WTC11 (cell line): ENCODE measurements around the gene ARHGAP32. TPM values are rescaled to one million over a fixed set of nuclear protein-coding genes. Genes with fewer than 3 reads are reported as not detected.

Source experiments
- ATAC-seq: fragments of 200-7000 bp; cut with Tn5 transposase; 2 replicates; pipeline ENCODE4 v1.10.0; 2021; ENCODE audit warnings: mild to moderate bottlenecking, moderate library complexity
- CTCF ChIA-PET: fragments of 300-600 bp; sonication (Branson Sonifier 250); formaldehyde crosslinking; loops from one replicate; lab custom pipeline; 2021; ENCODE audit warnings: antibody characterized with exemption; lab: Charles Lee
- POLR2A ChIA-PET: fragments of 350-600 bp; sonication (Branson Sonifier 250); formaldehyde crosslinking; loops from one replicate; lab custom pipeline; 2021; ENCODE audit warnings: antibody characterized with exemption; lab: Charles Lee
- DNase-seq: peaks from one replicate; pipeline ENCODE4 v3.0.0; 2021; ENCODE audit warnings: low spot score
- H3K27ac Mint-ChIP-seq: 2 replicates; pipeline ENCODE4 v1.8.0; 2021; ENCODE audit warnings: mixed read lengths
- H3K27me3 Mint-ChIP-seq: 2 replicates; pipeline ENCODE4 v1.8.0; 2021; ENCODE audit warnings: low read depth, mild to moderate bottlenecking, moderate library complexity, mixed read lengths
- H3K36me3 Mint-ChIP-seq: 2 replicates; pipeline ENCODE4 v1.8.0; 2021; ENCODE audit warnings: mixed read lengths
- H3K4me1 Mint-ChIP-seq: 2 replicates; pipeline ENCODE4 v1.8.0; 2022; ENCODE audit warnings: mixed read lengths
- H3K4me3 Mint-ChIP-seq: 2 replicates; pipeline ENCODE4 v1.8.0; 2021; ENCODE audit warnings: mild to moderate bottlenecking, moderate library complexity, mixed read lengths
- H3K9me3 Mint-ChIP-seq: 2 replicates; pipeline ENCODE4 v1.8.0; 2021; ENCODE audit warnings: mixed read lengths
- CREM ChIP-seq: sonication (generic); formaldehyde crosslinking; IDR thresholded peaks from 2 replicates; pipeline ENCODE4 v1.8.1; 2022; ENCODE audit warnings: mild to moderate bottlenecking, missing genetic modification reagents, moderate library complexity
- FOXP1 ChIP-seq: sonication (generic); formaldehyde crosslinking; IDR thresholded peaks from 2 replicates; pipeline ENCODE4 v1.8.0; 2022; ENCODE audit warnings: missing genetic modification reagents, mild to moderate bottlenecking, moderate library complexity, borderline replicate concordance
- GRHL2 ChIP-seq: fragments of 250-450 bp; sonication (Bioruptor Pico); IDR thresholded peaks from 2 replicates; pipeline ENCODE4 v1.8.0; 2022; ENCODE audit warnings: mild to moderate bottlenecking, moderate library complexity; ENCODE audit not compliant: insufficient replicate concordance, severe bottlenecking
- ZNF138 ChIP-seq: sonication (generic); formaldehyde crosslinking; conservative IDR thresholded peaks from 2 replicates; pipeline ENCODE4 v1.8.1; 2022; ENCODE audit warnings: mild to moderate bottlenecking, moderate library complexity, missing genetic modification reagents
- ZNF219 ChIP-seq: sonication (generic); formaldehyde crosslinking; IDR thresholded peaks from 2 replicates; pipeline ENCODE4 v1.8.0; 2023; ENCODE audit warnings: missing genetic modification reagents, mild to moderate bottlenecking, borderline replicate concordance
- total RNA-seq: library from RNA; stranded (reverse); gene quantifications from 3 replicates; pipeline ENCODE4 v1.2.3, GENCODE V29; 2021
- TF ChIP-seq, protein P1 (sequence below): sonication (generic); formaldehyde crosslinking; conservative IDR thresholded peaks from 2 replicates; pipeline ENCODE4 v1.8.1; 2023; ENCODE audit warnings: mild to moderate bottlenecking, low read depth, missing genetic modification reagents, moderate library complexity
- TF ChIP-seq, protein P2 (sequence below): sonication (generic); formaldehyde crosslinking; IDR thresholded peaks from 2 replicates; pipeline ENCODE4 v1.8.0; 2022; ENCODE audit warnings: missing genetic modification reagents
- TF ChIP-seq, protein P3 (sequence below): sonication (generic); formaldehyde crosslinking; IDR thresholded peaks from 2 replicates; pipeline ENCODE4 v1.8.1; 2022; ENCODE audit warnings: low read depth, mild to moderate bottlenecking, moderate library complexity, missing genetic modification reagents, borderline replicate concordance
- TF ChIP-seq, protein P4 (sequence below): sonication (generic); formaldehyde crosslinking; IDR thresholded peaks from 2 replicates; pipeline ENCODE4 v1.8.0; 2023; ENCODE audit warnings: missing genetic modification reagents, mild to moderate bottlenecking, borderline replicate concordance
- TF ChIP-seq, protein P5 (sequence below): sonication (generic); formaldehyde crosslinking; IDR thresholded peaks from 2 replicates; pipeline ENCODE4 v1.8.1; 2023; ENCODE audit warnings: mild to moderate bottlenecking, moderate library complexity, missing genetic modification reagents

Gene ARHGAP32
- total RNA-seq, 1 experiment from 2014 or later: 25.6 TPM

DNA sequence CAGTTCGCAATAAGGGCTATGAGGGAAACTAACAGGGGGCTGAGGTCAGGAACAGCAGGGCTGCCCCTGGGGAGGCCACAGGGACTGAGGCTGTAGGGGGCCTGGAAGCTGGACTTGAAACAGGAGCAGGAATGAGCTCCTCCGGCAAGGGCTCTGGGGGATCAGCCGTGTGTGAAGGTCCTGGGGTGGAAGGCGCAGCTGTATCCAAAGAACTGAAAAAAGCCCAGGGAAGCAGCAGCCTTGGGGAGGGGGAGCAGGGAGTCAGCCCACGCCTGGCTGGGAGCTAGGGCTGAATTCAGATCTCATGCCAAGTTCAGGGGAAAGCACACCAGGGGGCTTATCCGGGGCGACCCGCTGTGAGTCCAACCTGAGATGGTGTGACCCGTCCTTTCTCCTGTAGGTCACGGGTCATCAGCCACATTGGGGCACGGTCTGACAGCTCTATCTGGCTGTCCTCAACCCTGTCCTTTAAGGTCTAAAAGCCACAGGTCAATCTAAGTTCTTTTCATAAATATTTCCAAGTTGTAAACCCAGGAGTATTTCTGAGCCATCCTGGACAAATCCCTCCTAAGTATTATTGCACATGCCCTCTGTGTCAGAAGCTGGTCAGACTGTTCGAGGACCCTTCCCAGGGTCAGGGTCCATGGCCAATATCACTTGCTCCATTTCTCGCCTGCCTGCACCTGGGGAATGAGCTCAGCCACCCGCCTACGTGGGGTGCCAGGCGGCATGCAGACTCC is 267.4 kb downstream of the ARHGAP32 start (continued):
- TF ChIP-seq, protein P1, sequence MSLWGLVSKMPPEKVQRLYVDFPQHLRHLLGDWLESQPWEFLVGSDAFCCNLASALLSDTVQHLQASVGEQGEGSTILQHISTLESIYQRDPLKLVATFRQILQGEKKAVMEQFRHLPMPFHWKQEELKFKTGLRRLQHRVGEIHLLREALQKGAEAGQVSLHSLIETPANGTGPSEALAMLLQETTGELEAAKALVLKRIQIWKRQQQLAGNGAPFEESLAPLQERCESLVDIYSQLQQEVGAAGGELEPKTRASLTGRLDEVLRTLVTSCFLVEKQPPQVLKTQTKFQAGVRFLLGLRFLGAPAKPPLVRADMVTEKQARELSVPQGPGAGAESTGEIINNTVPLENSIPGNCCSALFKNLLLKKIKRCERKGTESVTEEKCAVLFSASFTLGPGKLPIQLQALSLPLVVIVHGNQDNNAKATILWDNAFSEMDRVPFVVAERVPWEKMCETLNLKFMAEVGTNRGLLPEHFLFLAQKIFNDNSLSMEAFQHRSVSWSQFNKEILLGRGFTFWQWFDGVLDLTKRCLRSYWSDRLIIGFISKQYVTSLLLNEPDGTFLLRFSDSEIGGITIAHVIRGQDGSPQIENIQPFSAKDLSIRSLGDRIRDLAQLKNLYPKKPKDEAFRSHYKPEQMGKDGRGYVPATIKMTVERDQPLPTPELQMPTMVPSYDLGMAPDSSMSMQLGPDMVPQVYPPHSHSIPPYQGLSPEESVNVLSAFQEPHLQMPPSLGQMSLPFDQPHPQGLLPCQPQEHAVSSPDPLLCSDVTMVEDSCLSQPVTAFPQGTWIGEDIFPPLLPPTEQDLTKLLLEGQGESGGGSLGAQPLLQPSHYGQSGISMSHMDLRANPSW (CRISPR knock-in tag): no peak
- no peak for TF ChIP-seq GRHL2 (CRISPR knock-in tag)
- TF ChIP-seq ZNF219 (CRISPR knock-in tag): no peak
- TF ChIP-seq, protein P2, sequence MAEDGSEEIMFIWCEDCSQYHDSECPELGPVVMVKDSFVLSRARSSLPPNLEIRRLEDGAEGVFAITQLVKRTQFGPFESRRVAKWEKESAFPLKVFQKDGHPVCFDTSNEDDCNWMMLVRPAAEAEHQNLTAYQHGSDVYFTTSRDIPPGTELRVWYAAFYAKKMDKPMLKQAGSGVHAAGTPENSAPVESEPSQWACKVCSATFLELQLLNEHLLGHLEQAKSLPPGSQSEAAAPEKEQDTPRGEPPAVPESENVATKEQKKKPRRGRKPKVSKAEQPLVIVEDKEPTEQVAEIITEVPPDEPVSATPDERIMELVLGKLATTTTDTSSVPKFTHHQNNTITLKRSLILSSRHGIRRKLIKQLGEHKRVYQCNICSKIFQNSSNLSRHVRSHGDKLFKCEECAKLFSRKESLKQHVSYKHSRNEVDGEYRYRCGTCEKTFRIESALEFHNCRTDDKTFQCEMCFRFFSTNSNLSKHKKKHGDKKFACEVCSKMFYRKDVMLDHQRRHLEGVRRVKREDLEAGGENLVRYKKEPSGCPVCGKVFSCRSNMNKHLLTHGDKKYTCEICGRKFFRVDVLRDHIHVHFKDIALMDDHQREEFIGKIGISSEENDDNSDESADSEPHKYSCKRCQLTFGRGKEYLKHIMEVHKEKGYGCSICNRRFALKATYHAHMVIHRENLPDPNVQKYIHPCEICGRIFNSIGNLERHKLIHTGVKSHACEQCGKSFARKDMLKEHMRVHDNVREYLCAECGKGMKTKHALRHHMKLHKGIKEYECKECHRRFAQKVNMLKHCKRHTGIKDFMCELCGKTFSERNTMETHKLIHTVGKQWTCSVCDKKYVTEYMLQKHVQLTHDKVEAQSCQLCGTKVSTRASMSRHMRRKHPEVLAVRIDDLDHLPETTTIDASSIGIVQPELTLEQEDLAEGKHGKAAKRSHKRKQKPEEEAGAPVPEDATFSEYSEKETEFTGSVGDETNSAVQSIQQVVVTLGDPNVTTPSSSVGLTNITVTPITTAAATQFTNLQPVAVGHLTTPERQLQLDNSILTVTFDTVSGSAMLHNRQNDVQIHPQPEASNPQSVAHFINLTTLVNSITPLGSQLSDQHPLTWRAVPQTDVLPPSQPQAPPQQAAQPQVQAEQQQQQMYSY (CRISPR knock-in tag): no peak
- TF ChIP-seq, protein P3, sequence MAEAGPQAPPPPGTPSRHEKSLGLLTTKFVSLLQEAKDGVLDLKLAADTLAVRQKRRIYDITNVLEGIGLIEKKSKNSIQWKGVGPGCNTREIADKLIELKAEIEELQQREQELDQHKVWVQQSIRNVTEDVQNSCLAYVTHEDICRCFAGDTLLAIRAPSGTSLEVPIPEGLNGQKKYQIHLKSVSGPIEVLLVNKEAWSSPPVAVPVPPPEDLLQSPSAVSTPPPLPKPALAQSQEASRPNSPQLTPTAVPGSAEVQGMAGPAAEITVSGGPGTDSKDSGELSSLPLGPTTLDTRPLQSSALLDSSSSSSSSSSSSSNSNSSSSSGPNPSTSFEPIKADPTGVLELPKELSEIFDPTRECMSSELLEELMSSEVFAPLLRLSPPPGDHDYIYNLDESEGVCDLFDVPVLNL (CRISPR knock-in tag): no peak
- no peak for TF ChIP-seq ZNF138 (CRISPR knock-in tag)
- TF ChIP-seq, protein P4, sequence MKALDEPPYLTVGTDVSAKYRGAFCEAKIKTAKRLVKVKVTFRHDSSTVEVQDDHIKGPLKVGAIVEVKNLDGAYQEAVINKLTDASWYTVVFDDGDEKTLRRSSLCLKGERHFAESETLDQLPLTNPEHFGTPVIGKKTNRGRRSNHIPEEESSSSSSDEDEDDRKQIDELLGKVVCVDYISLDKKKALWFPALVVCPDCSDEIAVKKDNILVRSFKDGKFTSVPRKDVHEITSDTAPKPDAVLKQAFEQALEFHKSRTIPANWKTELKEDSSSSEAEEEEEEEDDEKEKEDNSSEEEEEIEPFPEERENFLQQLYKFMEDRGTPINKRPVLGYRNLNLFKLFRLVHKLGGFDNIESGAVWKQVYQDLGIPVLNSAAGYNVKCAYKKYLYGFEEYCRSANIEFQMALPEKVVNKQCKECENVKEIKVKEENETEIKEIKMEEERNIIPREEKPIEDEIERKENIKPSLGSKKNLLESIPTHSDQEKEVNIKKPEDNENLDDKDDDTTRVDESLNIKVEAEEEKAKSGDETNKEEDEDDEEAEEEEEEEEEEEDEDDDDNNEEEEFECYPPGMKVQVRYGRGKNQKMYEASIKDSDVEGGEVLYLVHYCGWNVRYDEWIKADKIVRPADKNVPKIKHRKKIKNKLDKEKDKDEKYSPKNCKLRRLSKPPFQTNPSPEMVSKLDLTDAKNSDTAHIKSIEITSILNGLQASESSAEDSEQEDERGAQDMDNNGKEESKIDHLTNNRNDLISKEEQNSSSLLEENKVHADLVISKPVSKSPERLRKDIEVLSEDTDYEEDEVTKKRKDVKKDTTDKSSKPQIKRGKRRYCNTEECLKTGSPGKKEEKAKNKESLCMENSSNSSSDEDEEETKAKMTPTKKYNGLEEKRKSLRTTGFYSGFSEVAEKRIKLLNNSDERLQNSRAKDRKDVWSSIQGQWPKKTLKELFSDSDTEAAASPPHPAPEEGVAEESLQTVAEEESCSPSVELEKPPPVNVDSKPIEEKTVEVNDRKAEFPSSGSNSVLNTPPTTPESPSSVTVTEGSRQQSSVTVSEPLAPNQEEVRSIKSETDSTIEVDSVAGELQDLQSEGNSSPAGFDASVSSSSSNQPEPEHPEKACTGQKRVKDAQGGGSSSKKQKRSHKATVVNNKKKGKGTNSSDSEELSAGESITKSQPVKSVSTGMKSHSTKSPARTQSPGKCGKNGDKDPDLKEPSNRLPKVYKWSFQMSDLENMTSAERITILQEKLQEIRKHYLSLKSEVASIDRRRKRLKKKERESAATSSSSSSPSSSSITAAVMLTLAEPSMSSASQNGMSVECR (CRISPR knock-in tag): no peak
- no peak for TF ChIP-seq CREM (CRISPR knock-in tag)
- no peak for TF ChIP-seq FOXP1 (CRISPR knock-in tag)
- TF ChIP-seq, all 79 proteins: peak for 0

DNA sequence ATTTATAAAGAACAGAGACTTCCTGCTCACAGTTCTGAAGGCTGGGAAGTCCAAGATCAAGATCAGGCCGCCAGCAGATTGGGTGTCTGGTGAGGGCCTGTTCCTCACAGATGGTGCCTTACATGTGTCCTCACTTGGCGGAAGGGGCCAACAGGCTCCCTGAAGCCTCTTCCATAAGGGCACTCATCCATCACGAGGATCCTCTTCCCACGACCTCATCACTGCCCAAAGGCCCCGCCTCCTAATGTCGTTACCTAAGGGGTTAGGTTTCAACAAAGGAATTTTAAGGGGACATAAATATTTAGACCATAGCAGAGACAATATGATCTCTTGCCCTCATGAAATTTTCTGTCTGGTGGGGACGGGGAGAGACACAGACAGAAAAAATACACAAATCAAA is 268.0 kb downstream of the ARHGAP32 start:
- H3K27me3 Mint-ChIP-seq: peaks cover 71% of the 10 kb centered on the region
- ChIA-PET POLR2A (no interaction called here), CTCF (interaction anchor here (1.4 to 1.9 kb wide), 6 partner anchors 13 to 39 kb away, joined by 3 to 11 read pairs (median 8); no protein-coding TSS in a partner anchor)
- no peaks in the 10 kb centered on the region for H3K36me3 Mint-ChIP-seq
- H3K4me1 Mint-ChIP-seq: peaks cover 46% of the 10 kb centered on the region
- TF ChIP-seq, protein P5, sequence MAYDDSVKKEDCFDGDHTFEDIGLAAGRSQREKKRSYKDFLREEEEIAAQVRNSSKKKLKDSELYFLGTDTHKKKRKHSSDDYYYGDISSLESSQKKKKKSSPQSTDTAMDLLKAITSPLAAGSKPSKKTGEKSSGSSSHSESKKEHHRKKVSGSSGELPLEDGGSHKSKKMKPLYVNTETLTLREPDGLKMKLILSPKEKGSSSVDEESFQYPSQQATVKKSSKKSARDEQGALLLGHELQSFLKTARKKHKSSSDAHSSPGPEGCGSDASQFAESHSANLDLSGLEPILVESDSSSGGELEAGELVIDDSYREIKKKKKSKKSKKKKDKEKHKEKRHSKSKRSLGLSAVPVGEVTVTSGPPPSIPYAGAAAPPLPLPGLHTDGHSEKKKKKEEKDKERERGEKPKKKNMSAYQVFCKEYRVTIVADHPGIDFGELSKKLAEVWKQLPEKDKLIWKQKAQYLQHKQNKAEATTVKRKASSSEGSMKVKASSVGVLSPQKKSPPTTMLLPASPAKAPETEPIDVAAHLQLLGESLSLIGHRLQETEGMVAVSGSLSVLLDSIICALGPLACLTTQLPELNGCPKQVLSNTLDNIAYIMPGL (CRISPR knock-in tag): no peak
- H3K27ac Mint-ChIP-seq: no peak overlapping the region
- DNase-seq (no peak), ATAC-seq (no peak)
- no peaks in the 10 kb centered on the region for H3K9me3 Mint-ChIP-seq
- no peak overlapping the region for H3K4me3 Mint-ChIP-seq
